GM12878 (cell line): ENCODE results near the gene TMBIM1. TPM values are rescaled to one million over a fixed set of nuclear protein-coding genes. Genes with fewer than 3 reads are reported as not detected.

Source experiments
- ATAC-seq: fragments of 200-7000 bp; cut with Tn5 transposase; 3 replicates; pipeline ENCODE4 v1.9.1; 2020; ENCODE audit warnings: mild to moderate bottlenecking, moderate library complexity
- BruUV-seq: library from RNA; stranded (reverse); fragments of 400-500 nt; replicated peaks from 2 replicates; lab custom pipeline; 2021; lab: Mats Ljungman, UMichigan
- CTCF ChIA-PET: fragments of 300-600 bp; sonication (Branson Sonifier 250); formaldehyde crosslinking; extraction: SDS; loops from one replicate; lab custom pipeline; 2021; ENCODE audit warnings: inconsistent platforms; lab: Yijun Ruan, JAX
- POLR2A ChIA-PET: fragments of 350-600 bp; formaldehyde crosslinking; extraction: SDS; loops from one replicate; lab custom pipeline; 2021; ENCODE audit warnings: inconsistent platforms; lab: Charles Lee
- RAD21 ChIA-PET: fragments of 300-600 bp; sonication (Branson Sonifier 250); formaldehyde crosslinking; loops from one replicate; lab custom pipeline; 2023; ENCODE audit warnings: antibody characterized with exemption; ENCODE audit not compliant: unreplicated experiment; lab: Charles Lee
- SMC1A ChIA-PET: fragments of 300-600 bp; sonication (Branson Sonifier 250); formaldehyde crosslinking; loops from one replicate; lab custom pipeline; 2023; ENCODE audit not compliant: unreplicated experiment, uncharacterized antibody; lab: Charles Lee
- DNase-seq: peaks from one replicate; pipeline ENCODE4 v3.0.0-alpha.2; 2011; ENCODE audit warnings: low read depth, low spot score
- FAIRE-seq: peaks from 3 replicates; lab custom pipeline; 2011; peaks lifted over from hg19 to GRCh38; lab: Jason Lieb, UNC
- H2AFZ ChIP-seq: 2 replicates; pipeline ENCODE4 v1.6.0; 2011; ENCODE audit warnings: low read depth, low read length, control low read depth; ENCODE audit not compliant: control insufficient read depth
- H3K27ac ChIP-seq: 2 replicates; pipeline ENCODE4 v1.5.1; 2011; ENCODE audit warnings: control low read depth; ENCODE audit not compliant: control insufficient read depth, insufficient read depth
- H3K27me3 ChIP-seq, 2 experiments: replicated peaks in 1 of 2; 2 replicates each; pipeline versions ENCODE4 v1.6.0 to v1.6.1; 2011; ENCODE audit warnings: low read length in 1 of 2; ENCODE audit not compliant: control insufficient read depth in 2 of 2, insufficient read depth in 2 of 2
- H3K36me3 ChIP-seq, 2 experiments: 2 replicates each; pipeline ENCODE4 v1.5.1; 2011; ENCODE audit warnings: low read length in 1 of 2; ENCODE audit not compliant: control insufficient read depth in 2 of 2, insufficient read depth in 2 of 2
- H3K4me1 ChIP-seq: 2 replicates; pipeline ENCODE4 v1.6.1; 2011; ENCODE audit warnings: mild to moderate bottlenecking, low read length, moderate library complexity, mixed read lengths; ENCODE audit not compliant: control insufficient read depth, insufficient read depth
- H3K4me2 ChIP-seq: 2 replicates; pipeline ENCODE4 v1.6.0; 2011; ENCODE audit warnings: control low read depth; ENCODE audit not compliant: control insufficient read depth, insufficient read depth
- H3K4me3 ChIP-seq: fragments of 200-600 bp; sonication (generic); 2 replicates; pipeline ENCODE4 v1.5.1; 2016
- H3K79me2 ChIP-seq: 2 replicates; pipeline ENCODE4 v1.6.0; 2011; ENCODE audit warnings: low read length; ENCODE audit not compliant: control insufficient read depth, insufficient read depth
- H3K9ac ChIP-seq: 2 replicates; pipeline ENCODE4 v1.8.0; 2011; ENCODE audit warnings: low read length, control low read depth, mixed read lengths; ENCODE audit not compliant: control insufficient read depth, insufficient read depth
- H3K9me3 ChIP-seq: replicated peaks from 3 replicates; pipeline ENCODE4 v1.5.1; 2011; ENCODE audit warnings: mild to moderate bottlenecking, low read length; ENCODE audit not compliant: control insufficient read depth, insufficient read depth
- H4K20me1 ChIP-seq: 2 replicates; pipeline ENCODE4 v1.6.0; 2011; ENCODE audit not compliant: control insufficient read depth, insufficient read depth
- CUX1 ChIP-seq: IDR thresholded peaks from 2 replicates; pipeline ENCODE4 v1.6.1; 2012; ENCODE audit warnings: improper control_type of control experiment, low read depth, low read length; ENCODE audit not compliant: insufficient replicate concordance
- E4F1 ChIP-seq: fragments of 450-650 bp; IDR thresholded peaks from 2 replicates; pipeline ENCODE4 v1.6.1; 2018; ENCODE audit warnings: borderline replicate concordance, mild to moderate bottlenecking; ENCODE audit not compliant: partially characterized antibody
- EED ChIP-seq: sonication (generic); IDR thresholded peaks from 2 replicates; pipeline ENCODE4 v1.6.1; 2016; ENCODE audit warnings: antibody characterized with exemption, low read depth
- GABPA ChIP-seq: IDR thresholded peaks from 2 replicates; pipeline ENCODE4 v1.6.1; 2014; ENCODE audit warnings: antibody characterized with exemption, low read depth, mild to moderate bottlenecking, inconsistent platforms
- HDAC2 ChIP-seq: fragments of 200-600 bp; sonication (generic); IDR thresholded peaks from 2 replicates; pipeline ENCODE4 v1.6.1; 2017
- HDAC6 ChIP-seq: fragments of 200-600 bp; sonication (generic); IDR thresholded peaks from one replicate; pipeline ENCODE4 v1.8.0; 2017; ENCODE audit warnings: antibody characterized with exemption; ENCODE audit not compliant: unreplicated experiment
- MEF2B ChIP-seq: fragments of 450-650 bp; IDR thresholded peaks from 2 replicates; pipeline ENCODE4 v1.6.1; 2018; ENCODE audit warnings: mild to moderate bottlenecking, moderate library complexity; ENCODE audit not compliant: partially characterized antibody, poor library complexity, severe bottlenecking
- NR2C2 ChIP-seq: IDR thresholded peaks from 2 replicates; pipeline ENCODE4 v1.6.1; 2011; ENCODE audit warnings: borderline replicate concordance, low read depth; ENCODE audit not compliant: control insufficient read depth, insufficient read length
- POLR2A ChIP-seq: IDR thresholded peaks from 2 replicates; pipeline ENCODE4 v1.6.1; 2011; ENCODE audit warnings: low read depth, mild to moderate bottlenecking, low read length
- SIX5 ChIP-seq: IDR thresholded peaks from 2 replicates; pipeline ENCODE4 v1.6.1; 2011; ENCODE audit warnings: mild to moderate bottlenecking, low read depth, low read length, moderate library complexity; ENCODE audit not compliant: severe bottlenecking
- SREBF2 ChIP-seq: IDR thresholded peaks from 2 replicates; pipeline ENCODE4 v1.6.1; 2012; ENCODE audit warnings: mild to moderate bottlenecking, low read length
- TAF1 ChIP-seq: IDR thresholded peaks from 2 replicates; pipeline ENCODE4 v1.6.1; 2011; ENCODE audit warnings: mild to moderate bottlenecking, low read depth, low read length, borderline replicate concordance
- TCF3 ChIP-seq: IDR thresholded peaks from 2 replicates; pipeline ENCODE4 v1.6.1; 2012; ENCODE audit warnings: low read depth, mild to moderate bottlenecking, low read length, borderline replicate concordance; ENCODE audit not compliant: insufficient read depth
- WGBS: methylation state at CpG from one replicate; pipeline ENCODE4 v1.1.6; 2016; ENCODE audit warnings: low lambda C conversion rate; ENCODE audit not compliant: insufficient replicate concordance, insufficient coverage; ENCODE audit errors: missing lambda C conversion rate; 5-methylcytosine and 5-hydroxymethylcytosine counted together
- in situ Hi-C: fragments of 300-500 bp; cut with MboI; formaldehyde crosslinking; loops from 9 replicates; pipeline ENCODE4 v1.14.3; 2018; ENCODE audit warnings: mixed read lengths
- intact Hi-C: fragments of 100-400 bp; cut with micrococcal nuclease; formaldehyde crosslinking; loops from one replicate; pipeline ENCODE4 v1.14.2; 2022; ENCODE audit not compliant: unreplicated experiment
- polyA plus RNA-seq, 11 experiments: library from polyadenylated mRNA; depleted of rRNA in 4 of 11; unstranded in 6 of 11; stranded (reverse) in 5 of 11; fragments of >200 nt; fragmentation: Nextera tagmentation in 4 of 11; fragmentation: Illumina TruSeq in 1 of 11; extraction: Ambion mirVana in 4 of 11; extraction: Trizol in 1 of 11; gene quantifications; 1 replicate in 1 of 11; 2 replicates in 10 of 11; pipeline versions ENCODE4 v1.2.1 to v1.2.3, GENCODE V29; 2011 to 2016; ENCODE audit warnings: inconsistent platforms in 2 of 11, missing spikeins in 2 of 11, low read depth in 1 of 11
- total RNA-seq, 4 experiments: library from RNA; depleted of rRNA in 3 of 4; stranded (reverse); fragments of >200 nt in 3 of 4; fragmentation: Illumina TruSeq in 1 of 4; extraction: Trizol in 1 of 4; gene quantifications; 2 replicates each; pipeline versions ENCODE4 v1.2.1 to v1.2.3, GENCODE V29; 2013 to 2021
- TF ChIP-seq, protein P1 (sequence below): IDR thresholded peaks from 2 replicates; pipeline ENCODE4 v1.6.1; 2011; ENCODE audit warnings: borderline replicate concordance, low read depth, mild to moderate bottlenecking, moderate library complexity, low read length; ENCODE audit not compliant: insufficient read depth, poor library complexity, severe bottlenecking

Gene TMBIM1
- total and polyA plus RNA-seq, 10 of the 15 experiments (the other 5 are each of a cell fraction or from before 2014, with no cell fraction given), result 6.1 to 38.3 (median 26.2) TPM

DNA sequence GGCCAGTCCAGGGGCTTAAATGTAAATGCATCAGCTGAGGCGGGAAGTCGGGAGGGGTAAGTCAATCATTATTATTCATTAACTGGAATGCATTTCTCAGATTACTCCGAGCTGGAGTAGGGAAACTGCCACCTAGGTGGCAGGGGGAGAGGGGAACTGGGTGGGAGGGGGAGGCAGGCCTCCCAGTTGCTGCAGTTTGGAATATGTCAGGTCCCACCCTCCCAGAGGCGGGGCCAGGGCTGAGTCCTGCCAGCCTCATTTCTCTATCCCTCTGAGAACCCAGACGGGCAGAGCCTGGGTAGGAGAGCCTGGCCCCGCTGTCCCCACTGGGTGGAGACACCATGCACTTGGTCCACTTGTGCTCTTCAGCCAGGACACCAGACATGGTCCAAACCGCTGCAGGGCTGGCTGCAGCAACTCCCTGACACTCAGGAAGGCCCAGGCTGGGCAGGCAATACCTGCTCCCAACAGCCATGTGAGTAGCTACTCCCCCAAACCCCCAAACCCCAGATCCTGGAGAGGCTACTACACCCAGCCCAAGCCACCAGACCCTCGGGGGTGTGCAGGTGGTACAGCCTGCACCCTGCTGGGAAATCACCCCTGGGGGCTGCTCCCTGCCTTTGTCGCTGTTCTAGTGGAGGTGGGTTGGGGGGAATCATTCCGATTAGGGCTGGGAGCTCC, 31.4 kb downstream of the TMBIM1 start, which contains the start of gene GPBAR1:
TSS of gene GPBAR1 (plus strand) at position 274 of the 681 bp plus-strand sequence. CDS start 1,710 bp downstream, outside the sequence.
- ATAC-seq, result no peak; the same call in 2 of the 3 replicates
- H3K4me3 ChIP-seq, result no peak within 1 kb of the TSS
- ChIA-PET CTCF (interaction anchor here (1.0 to 4.7 kb wide), 3 partner anchors 11 to 73 kb away, joined by 3 to 22 read pairs (median 3); partner anchors contain the start of genes AAMP and PNKD), POLR2A (interaction anchor here (1.2 kb wide), 1 partner anchor 27 kb away, joined by 3 read pairs; no protein-coding TSS in a partner anchor), SMC1A (interaction anchor here (0.6 kb wide), 1 partner anchor 73 kb away, joined by 3 read pairs; no protein-coding TSS in a partner anchor), RAD21 (interaction anchor here (1.0 kb wide), 1 partner anchor 9 kb away, joined by 4 read pairs; the partner anchor contains the start of genes AAMP and PNKD)
- H3K4me1 ChIP-seq, result peaks cover 34% of the 10 kb centered on the region
- no peak for DNase-seq
- in situ Hi-C loops (no loop called here), intact Hi-C loops (no loop called here)
- no peak for FAIRE-seq
- H3K9ac ChIP-seq, result no peak within 1 kb of the TSS
- peaks cover 10 to 11% of the 10 kb centered on the region in 2 experiments for H3K36me3 ChIP-seq
- no peaks in the 10 kb centered on the region for H4K20me1 ChIP-seq
- no peaks in the 10 kb centered on the region for H3K27me3 ChIP-seq
- H3K79me2 ChIP-seq, result no peaks in the 10 kb centered on the region
- 55% methylated on average over 10 of the region's 10 CpGs for WGBS
- H3K9me3 ChIP-seq, result no peaks in the 10 kb centered on the region
- H2AFZ ChIP-seq, result no peak within 1 kb of the TSS
- BruUV-seq, result no TSS peak
- no peak within 1 kb of the TSS; the same call in 1 of the 2 replicates for H3K4me2 ChIP-seq
- H3K27ac ChIP-seq, result peak within 1 kb of the TSS; percentile 10; the same call in 1 of the 2 replicates
- TF ChIP-seq HDAC2 (no peak), SREBF2 (no peak), E4F1 (no peak), TAF1 (no peak), CUX1 (no peak), POLR2A (no peak; the same call in 1 of the 2 replicates), EED (no peak), GABPA (no peak), SIX5 (no peak), HDAC6 (no peak), TCF3 (no peak), MEF2B (no peak), NR2C2 (no peak)
- TF ChIP-seq, protein P1, sequence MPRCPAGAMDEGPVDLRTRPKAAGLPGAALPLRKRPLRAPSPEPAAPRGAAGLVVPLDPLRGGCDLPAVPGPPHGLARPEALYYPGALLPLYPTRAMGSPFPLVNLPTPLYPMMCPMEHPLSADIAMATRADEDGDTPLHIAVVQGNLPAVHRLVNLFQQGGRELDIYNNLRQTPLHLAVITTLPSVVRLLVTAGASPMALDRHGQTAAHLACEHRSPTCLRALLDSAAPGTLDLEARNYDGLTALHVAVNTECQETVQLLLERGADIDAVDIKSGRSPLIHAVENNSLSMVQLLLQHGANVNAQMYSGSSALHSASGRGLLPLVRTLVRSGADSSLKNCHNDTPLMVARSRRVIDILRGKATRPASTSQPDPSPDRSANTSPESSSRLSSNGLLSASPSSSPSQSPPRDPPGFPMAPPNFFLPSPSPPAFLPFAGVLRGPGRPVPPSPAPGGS, result no peak
